Stimulated activated CD4-positive, alpha-beta T cell treated with anti-CD3 and anti-CD28 coated beads, Interleukin-4, amount 100 ng/mL, for 1 hour (primary cell): Measurements from ENCODE around the gene MYH15.

ENCODE experiments used
- DNase-seq: peaks from one replicate; pipeline ENCODE4 v3.0.0-alpha.2; 2020

Gene MYH15

DNA sequence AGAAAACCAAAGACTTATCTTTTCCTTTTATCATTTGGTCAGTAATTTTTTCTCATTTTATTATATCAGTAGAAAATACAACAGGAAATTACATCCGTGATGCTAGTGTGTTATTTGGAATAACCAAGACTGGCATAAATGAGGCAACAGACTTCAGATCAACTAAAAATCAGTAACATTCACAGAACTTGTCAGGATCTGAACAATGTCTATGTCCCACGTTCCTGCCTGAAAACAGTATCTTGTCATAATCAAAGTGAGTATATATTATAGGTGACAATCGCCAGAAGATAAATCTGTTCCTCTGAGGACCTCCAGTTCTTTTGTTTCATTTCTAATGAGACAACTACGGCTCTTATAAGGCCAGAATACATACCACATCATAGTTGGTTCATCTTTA lies 41.8 kb downstream of the MYH15 start:
- no peak for DNase-seq

GRCh38 chr3:108462899-108463298 lies 47.5 kb downstream of the MYH15 start:
- no peak for DNase-seq

DNA sequence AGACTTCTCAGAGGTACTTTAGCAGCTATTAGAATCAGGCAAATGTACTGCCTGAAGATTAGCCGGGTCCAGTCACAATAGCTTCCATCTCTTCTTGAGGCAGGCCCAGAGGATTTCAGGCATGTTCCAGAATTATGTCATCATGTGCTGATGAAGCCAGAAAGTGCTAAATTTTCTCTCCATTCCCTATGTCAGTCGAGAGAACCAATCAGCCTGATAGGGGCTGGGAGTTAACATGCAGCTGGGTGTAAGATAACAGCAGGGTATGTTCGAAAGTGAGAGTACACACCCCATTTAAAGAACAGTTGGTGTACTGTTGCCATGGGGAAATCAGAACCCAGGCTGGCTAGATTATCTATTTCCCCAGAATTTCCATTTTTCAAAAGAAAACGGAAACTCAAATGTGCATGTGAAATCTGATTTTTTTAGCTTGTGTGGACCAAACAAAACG lies 48.7 kb downstream of the MYH15 start:
- no peak for DNase-seq

DNA sequence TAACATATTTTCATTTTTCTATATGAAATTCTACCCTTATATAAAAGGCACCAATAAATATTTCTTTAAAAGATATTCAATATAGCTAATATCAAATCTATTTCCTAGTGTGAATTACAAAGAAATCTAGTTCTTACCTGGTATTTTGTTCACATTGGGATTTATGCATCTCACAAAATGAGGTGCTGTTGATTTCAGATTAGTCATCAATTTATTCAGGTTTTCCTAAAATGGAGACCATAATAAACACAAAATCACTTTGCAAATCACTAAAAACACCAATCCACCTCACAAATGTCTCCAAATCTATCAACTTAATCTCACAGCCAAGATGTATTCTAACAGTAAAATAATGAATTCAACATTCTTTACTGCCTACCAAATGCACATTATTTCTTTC lies 51.2 kb downstream of the MYH15 start:
- DNase-seq, result no peak

DNA sequence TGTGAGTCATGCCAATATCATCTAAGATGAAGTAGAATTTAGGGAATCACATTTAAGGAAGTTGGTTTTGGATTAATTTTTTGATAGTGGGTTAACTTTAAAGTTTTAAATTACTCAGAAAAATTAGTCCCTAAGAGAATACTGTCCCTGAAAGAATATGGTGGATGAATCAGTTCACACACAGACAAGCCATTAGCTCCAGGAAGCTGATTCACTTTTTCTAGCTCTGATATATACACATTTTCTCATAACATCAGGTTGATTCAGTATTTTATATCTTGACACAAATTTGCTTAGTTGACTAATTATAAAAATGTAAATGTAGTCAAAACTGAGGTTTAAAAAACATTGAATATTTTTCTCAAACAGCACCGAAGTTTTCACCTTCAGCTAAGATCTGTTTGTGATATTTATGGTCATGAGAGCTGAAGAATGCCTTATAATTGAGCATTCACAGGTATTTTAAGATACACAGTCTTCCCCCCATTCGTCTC lies 55.1 kb downstream of the MYH15 start:
- DNase-seq, result no peak

- DNase-seq, result no peak
Measured at GRCh38 chr3:108453565-108453964, 56.8 kb downstream of the MYH15 start.

GRCh38 chr3:108450444-108450843 lies 60.0 kb downstream of the MYH15 start:
- no peak for DNase-seq

- DNase-seq, result no peak
Measured at GRCh38 chr3:108448593-108448992, 61.8 kb downstream of the MYH15 start.

GRCh38 chr3:108447096-108447847 lies 63.1 kb downstream of the MYH15 start:
- DNase-seq, result no peak

DNA sequence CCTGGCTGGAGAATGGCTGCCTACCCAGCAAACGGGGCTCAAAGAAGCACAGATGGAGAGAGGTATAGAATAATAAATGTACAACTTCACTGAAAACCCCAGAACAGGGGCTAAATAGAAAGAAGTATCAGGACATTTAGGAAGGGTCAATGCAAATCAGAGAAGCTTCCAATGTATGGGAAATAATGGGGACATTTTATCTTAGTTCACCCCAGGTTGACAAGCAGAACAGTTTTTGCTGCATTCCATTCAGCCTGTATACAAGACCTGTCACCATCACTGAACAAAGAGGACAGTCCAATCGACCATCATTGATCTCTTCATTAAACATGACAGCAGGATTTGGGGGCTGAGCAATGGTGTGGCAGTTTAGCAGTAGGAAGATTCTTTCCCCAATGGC lies 68.1 kb downstream of the MYH15 start:
- DNase-seq, result no peak

GRCh38 chr3:108441518-108441917 lies 68.9 kb downstream of the MYH15 start:
- no peak for DNase-seq

GRCh38 chr3:108441071-108441507 lies 69.3 kb downstream of the MYH15 start:
- no peak for DNase-seq

- DNase-seq, result no peak
Measured at GRCh38 chr3:108438542-108438941, 71.9 kb downstream of the MYH15 start.

DNA sequence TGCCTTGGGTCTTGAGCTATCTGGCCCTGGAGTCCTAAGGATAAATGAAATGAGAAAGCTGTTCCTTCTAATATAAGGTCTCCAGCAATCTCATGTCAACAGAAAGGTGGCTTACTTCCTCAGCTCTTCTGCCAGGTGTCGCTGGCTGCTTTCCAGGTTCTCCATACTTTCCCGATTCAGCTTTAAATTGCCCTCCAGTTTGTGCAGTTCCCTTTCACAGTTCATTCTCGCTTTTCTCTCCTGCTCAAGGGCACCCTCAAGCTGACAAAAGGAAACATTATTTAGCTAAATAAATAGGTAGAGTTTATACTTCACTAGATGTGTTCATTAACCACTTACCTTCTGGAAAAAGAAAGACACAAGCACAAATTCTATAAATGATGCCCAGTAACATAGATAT lies 73.0 kb downstream of the MYH15 start:
- DNase-seq, result no peak

GRCh38 chr3:108433928-108434327 lies 76.5 kb downstream of the MYH15 start:
- DNase-seq, result no peak

- no peak for DNase-seq
Measured at GRCh38 chr3:108432431-108432830, 78.0 kb downstream of the MYH15 start.

DNA sequence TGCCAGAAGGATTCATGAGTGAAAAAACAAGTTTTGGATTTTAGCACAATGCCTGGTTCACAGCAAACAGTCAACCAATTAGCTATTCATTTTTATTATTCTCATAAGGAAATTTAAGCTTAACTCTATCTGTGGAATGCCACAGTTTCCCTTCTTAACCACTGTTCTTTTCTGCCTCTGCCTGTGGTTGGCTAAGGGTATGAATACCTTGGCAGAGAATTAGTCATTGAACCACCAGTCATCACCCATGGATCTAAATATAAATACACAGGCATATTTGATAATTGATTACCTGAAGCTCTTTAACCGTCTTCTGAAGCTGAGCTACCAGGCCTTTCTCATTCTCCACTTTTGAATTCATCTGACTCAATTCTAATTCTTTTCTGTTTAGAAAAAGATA lies 79.9 kb downstream of the MYH15 start:
- DNase-seq, result no peak

GRCh38 chr3:108428586-108428985 lies 81.8 kb downstream of the MYH15 start:
- DNase-seq, result no peak

DNA sequence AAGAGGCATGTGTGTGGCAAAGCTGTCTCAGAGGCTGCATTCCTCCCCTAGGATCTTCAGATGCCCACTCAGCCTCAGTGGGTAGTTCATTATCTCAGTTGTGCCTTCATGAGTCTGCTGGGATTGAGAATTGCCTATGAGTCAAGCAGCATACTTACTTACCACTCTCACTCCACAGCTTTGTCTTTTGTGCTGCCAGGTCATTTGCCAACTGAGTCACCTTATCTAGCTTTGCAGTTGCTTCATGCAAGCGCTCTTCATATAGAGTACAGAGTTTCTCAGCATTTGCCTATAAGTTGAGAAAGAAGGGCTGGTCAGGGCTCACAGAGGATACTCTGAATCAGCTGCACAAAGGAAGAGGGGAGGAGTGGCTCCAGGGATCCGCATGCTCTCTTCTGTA lies 89.5 kb downstream of the MYH15 start:
- no peak for DNase-seq

- DNase-seq, result no peak
Measured at GRCh38 chr3:108416111-108416869, 94.1 kb downstream of the MYH15 start.

DNA sequence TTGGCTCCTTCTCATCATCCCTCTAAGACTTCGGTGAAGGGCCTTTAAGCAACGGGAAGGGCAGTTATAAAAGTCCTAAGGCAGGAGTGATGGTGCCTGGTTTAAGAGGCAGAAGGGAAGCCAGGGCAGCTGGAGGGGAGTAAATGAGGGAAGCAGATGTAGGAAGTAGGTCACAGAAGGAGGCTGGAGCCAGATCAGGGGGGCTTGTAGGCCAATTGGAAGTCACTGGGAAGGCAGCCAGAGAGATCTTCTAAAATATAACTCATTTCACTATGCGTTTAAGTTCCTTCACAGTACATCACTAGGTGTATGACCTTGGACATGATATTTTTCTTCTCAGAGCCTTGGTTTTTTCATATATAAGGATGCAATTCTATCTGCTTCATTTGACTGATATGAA lies 94.7 kb downstream of the MYH15 start:
- no peak for DNase-seq

- DNase-seq, result no peak
Measured at GRCh38 chr3:108414007-108414406, 96.4 kb downstream of the MYH15 start.

- DNase-seq, result no peak
Measured at GRCh38 chr3:108412121-108412750, 98.2 kb downstream of the MYH15 start.

- DNase-seq, result no peak
Measured at GRCh38 chr3:108410531-108410984, 99.8 kb downstream of the MYH15 start.
